ENCODE data around the gene ACYP2. TPM values are rescaled to one million over a fixed set of nuclear protein-coding genes. Genes with fewer than 3 reads are reported as not detected.
"Not testable (repeated sequence)": the region's sequence is repeated elsewhere in the genome, so short reads cannot be mapped to it uniquely, and the experiment has no call there.

The ACYP2 gene
- total RNA-seq: 4.0 and 5.9 TPM in 2 replicates

- Mint-ChIP-seq H3K9me3 (peaks cover 9% of the 10 kb centered on the region), H3K36me3 (ENCODE audit: low read depth) (peaks cover 25% of the 10 kb centered on the region), H3K4me1 (peaks cover 17% of the 10 kb centered on the region), H3K27me3 (peaks cover 9% of the 10 kb centered on the region), H3K27ac (peak within 1 kb of the TSS; percentile 100), H3K4me3 (peak within 1 kb of the TSS; percentile 98)
- DNase-seq: peak; percentile 97
- intact Hi-C loops (cut with micrococcal nuclease): loop anchor here (1.0 to 5.0 kb wide), 7 partner anchors 121 to 608 kb away; partner anchors contain the start of genes ASB3, CHAC2, EML6 and ERLEC1
These were observed at the start of gene ACYP2 for GRCh38 chr2:54115284-54116137. TSS of gene ACYP2 (plus strand) at chr2:54115615.

GRCh38 chr2:54065891-54066290 is 49.5 kb upstream of the ACYP2 start:
- H3K4me3 Mint-ChIP-seq: no peak overlapping the region
- intact Hi-C loops (cut with micrococcal nuclease): no loop called here
- H3K9me3 Mint-ChIP-seq: no peaks in the 10 kb centered on the region
- peaks cover 2% of the 10 kb centered on the region for H3K27me3 Mint-ChIP-seq
- H3K27ac Mint-ChIP-seq: no peak overlapping the region
- no peaks in the 10 kb centered on the region for H3K36me3 Mint-ChIP-seq (ENCODE audit: low read depth)
- DNase-seq: no peak
- no peaks in the 10 kb centered on the region for H3K4me1 Mint-ChIP-seq

- DNase-seq: no peak
- Mint-ChIP-seq H3K27me3 (peaks cover 2% of the 10 kb centered on the region), H3K9me3 (no peaks in the 10 kb centered on the region), H3K4me1 (no peaks in the 10 kb centered on the region), H3K27ac (no peak overlapping the region), H3K36me3 (ENCODE audit: low read depth) (no peaks in the 10 kb centered on the region), H3K4me3 (no peak overlapping the region)
- intact Hi-C loops (cut with micrococcal nuclease): no loop called here
These were observed 47.5 kb upstream of the ACYP2 start for GRCh38 chr2:54067851-54068375.

- H3K27me3 Mint-ChIP-seq; H3K9me3 Mint-ChIP-seq; H3K36me3 Mint-ChIP-seq (ENCODE audit: low read depth); H3K4me3 Mint-ChIP-seq; DNase-seq; intact Hi-C loops (cut with micrococcal nuclease); H3K27ac Mint-ChIP-seq; H3K4me1 Mint-ChIP-seq: not testable (repeated sequence)
These were observed 42.9 kb upstream of the ACYP2 start for GRCh38 chr2:54072483-54072882.

GRCh38 chr2:54073796-54074195 is 41.6 kb upstream of the ACYP2 start:
- no peak overlapping the region for H3K27ac Mint-ChIP-seq
- no peak overlapping the region for H3K4me3 Mint-ChIP-seq
- no peaks in the 10 kb centered on the region for H3K9me3 Mint-ChIP-seq
- H3K36me3 Mint-ChIP-seq (ENCODE audit: low read depth): no peaks in the 10 kb centered on the region
- intact Hi-C loops (cut with micrococcal nuclease): no loop called here
- peak; percentile 62 for DNase-seq
- H3K27me3 Mint-ChIP-seq: no peaks in the 10 kb centered on the region
- H3K4me1 Mint-ChIP-seq: peaks cover 7% of the 10 kb centered on the region

GRCh38 chr2:54074606-54075341 is 40.6 kb upstream of the ACYP2 start:
- DNase-seq: no peak
- no peak overlapping the region for H3K27ac Mint-ChIP-seq
- no peaks in the 10 kb centered on the region for H3K36me3 Mint-ChIP-seq (ENCODE audit: low read depth)
- no peaks in the 10 kb centered on the region for H3K9me3 Mint-ChIP-seq
- H3K4me1 Mint-ChIP-seq: peaks cover 7% of the 10 kb centered on the region
- H3K4me3 Mint-ChIP-seq: no peak overlapping the region
- H3K27me3 Mint-ChIP-seq: no peaks in the 10 kb centered on the region
- intact Hi-C loops (cut with micrococcal nuclease): no loop called here

GRCh38 chr2:54076586-54076985 is 38.8 kb upstream of the ACYP2 start:
- H3K27ac Mint-ChIP-seq: no peak overlapping the region
- no peak overlapping the region for H3K4me3 Mint-ChIP-seq
- intact Hi-C loops (cut with micrococcal nuclease): no loop called here
- peaks cover 9% of the 10 kb centered on the region for H3K4me1 Mint-ChIP-seq
- H3K27me3 Mint-ChIP-seq: no peaks in the 10 kb centered on the region
- H3K36me3 Mint-ChIP-seq (ENCODE audit: low read depth): no peaks in the 10 kb centered on the region
- H3K9me3 Mint-ChIP-seq: no peaks in the 10 kb centered on the region
- no peak for DNase-seq

- H3K27ac Mint-ChIP-seq: no peak overlapping the region
- H3K4me3 Mint-ChIP-seq: no peak overlapping the region
- H3K9me3 Mint-ChIP-seq: no peaks in the 10 kb centered on the region
- H3K4me1 Mint-ChIP-seq: peaks cover 11% of the 10 kb centered on the region
- intact Hi-C loops (cut with micrococcal nuclease): no loop called here
- H3K36me3 Mint-ChIP-seq (ENCODE audit: low read depth): no peaks in the 10 kb centered on the region
- H3K27me3 Mint-ChIP-seq: no peaks in the 10 kb centered on the region
- DNase-seq: no peak
These were observed 38.1 kb upstream of the ACYP2 start for GRCh38 chr2:54077088-54077900.

GRCh38 chr2:54079331-54079730 is 36.1 kb upstream of the ACYP2 start:
- Mint-ChIP-seq H3K9me3 (no peaks in the 10 kb centered on the region), H3K27ac (no peak overlapping the region), H3K27me3 (no peaks in the 10 kb centered on the region), H3K4me3 (no peak overlapping the region), H3K36me3 (ENCODE audit: low read depth) (no peaks in the 10 kb centered on the region), H3K4me1 (peaks cover 4% of the 10 kb centered on the region)
- DNase-seq: no peak
- intact Hi-C loops (cut with micrococcal nuclease): no loop called here

- no peak overlapping the region for H3K27ac Mint-ChIP-seq
- no peaks in the 10 kb centered on the region for H3K27me3 Mint-ChIP-seq
- H3K36me3 Mint-ChIP-seq (ENCODE audit: low read depth): no peaks in the 10 kb centered on the region
- no peaks in the 10 kb centered on the region for H3K9me3 Mint-ChIP-seq
- peak; percentile 72 for DNase-seq
- H3K4me3 Mint-ChIP-seq: no peak overlapping the region
- intact Hi-C loops (cut with micrococcal nuclease): no loop called here
- peaks cover 4% of the 10 kb centered on the region for H3K4me1 Mint-ChIP-seq
These were observed 33.8 kb upstream of the ACYP2 start for GRCh38 chr2:54081574-54081973.

- intact Hi-C loops (cut with micrococcal nuclease): no loop called here
- no peak overlapping the region for H3K4me3 Mint-ChIP-seq
- no peaks in the 10 kb centered on the region for H3K9me3 Mint-ChIP-seq
- H3K36me3 Mint-ChIP-seq (ENCODE audit: low read depth): no peaks in the 10 kb centered on the region
- no peaks in the 10 kb centered on the region for H3K27me3 Mint-ChIP-seq
- DNase-seq: no peak
- no peak overlapping the region for H3K27ac Mint-ChIP-seq
- peaks cover 4% of the 10 kb centered on the region for H3K4me1 Mint-ChIP-seq
These were observed 32.4 kb upstream of the ACYP2 start for GRCh38 chr2:54083021-54083420.

- no peaks in the 10 kb centered on the region for H3K27me3 Mint-ChIP-seq
- H3K9me3 Mint-ChIP-seq: no peaks in the 10 kb centered on the region
- no peak for DNase-seq
- H3K4me1 Mint-ChIP-seq: peaks cover 4% of the 10 kb centered on the region
- H3K27ac Mint-ChIP-seq: no peak overlapping the region
- H3K36me3 Mint-ChIP-seq (ENCODE audit: low read depth): no peaks in the 10 kb centered on the region
- intact Hi-C loops (cut with micrococcal nuclease): no loop called here
- H3K4me3 Mint-ChIP-seq: no peak overlapping the region
These were observed 32.0 kb upstream of the ACYP2 start for GRCh38 chr2:54083445-54083844.

- H3K36me3 Mint-ChIP-seq (ENCODE audit: low read depth): no peaks in the 10 kb centered on the region
- no peak overlapping the region for H3K27ac Mint-ChIP-seq
- H3K9me3 Mint-ChIP-seq: no peaks in the 10 kb centered on the region
- no peaks in the 10 kb centered on the region for H3K27me3 Mint-ChIP-seq
- intact Hi-C loops (cut with micrococcal nuclease): no loop called here
- H3K4me3 Mint-ChIP-seq: no peak overlapping the region
- no peak for DNase-seq
- H3K4me1 Mint-ChIP-seq: peaks cover 4% of the 10 kb centered on the region
These were observed 30.8 kb upstream of the ACYP2 start for GRCh38 chr2:54084600-54084999.
